Dendritic cell treated with granulocyte-macrophage colony-stimulating factor and Interleukin-4, amounts not matched to agents 40 ng/mL and 50 ng/mL, for 4 days (primary cell): ENCODE measurements around the gene SALL2.
A peak's percentile ranks its signal among the peaks of the same experiment; 100 is the strongest.

Experiments used
- H3K27ac Mint-ChIP-seq: one replicate; pipeline ENCODE4 v1.8.0; 2022; ENCODE audit warnings: mild to moderate bottlenecking, mixed read lengths
- H3K27me3 Mint-ChIP-seq: one replicate; pipeline ENCODE4 v1.8.0; 2022; ENCODE audit warnings: mild to moderate bottlenecking, mixed read lengths
- H3K36me3 Mint-ChIP-seq: one replicate; pipeline ENCODE4 v1.8.0; 2022; ENCODE audit warnings: low read depth, mixed read lengths
- H3K4me1 Mint-ChIP-seq: one replicate; pipeline ENCODE4 v1.8.0; 2022; ENCODE audit warnings: low read depth, mixed read lengths
- H3K4me3 Mint-ChIP-seq: one replicate; pipeline ENCODE4 v1.8.0; 2022; ENCODE audit warnings: mild to moderate bottlenecking, moderate library complexity, mixed read lengths
- H3K9me3 Mint-ChIP-seq: one replicate; pipeline ENCODE4 v1.8.0; 2022; ENCODE audit warnings: mixed read lengths
- intact Hi-C: fragments of 100-400 bp; cut with micrococcal nuclease; formaldehyde crosslinking; loops from one replicate; pipeline ENCODE4 v1.15.0; 2022

The SALL2 gene

GRCh38 chr14:21518725-21519124 lies 7.4 kb downstream of the SALL2 start:
- no peak overlapping the region for H3K27ac Mint-ChIP-seq
- H3K27me3 Mint-ChIP-seq = peaks cover 34% of the 10 kb centered on the region
- no peaks in the 10 kb centered on the region for H3K36me3 Mint-ChIP-seq
- no peaks in the 10 kb centered on the region for H3K9me3 Mint-ChIP-seq
- no peak overlapping the region for H3K4me3 Mint-ChIP-seq
- H3K4me1 Mint-ChIP-seq = peaks cover 5% of the 10 kb centered on the region
- intact Hi-C loops = no loop called here

GRCh38 chr14:21514341-21514740 lies 11.8 kb downstream of the SALL2 start:
- Mint-ChIP-seq H3K27ac (no peak overlapping the region), H3K36me3 (peaks cover 14% of the 10 kb centered on the region), H3K4me3 (no peak overlapping the region), H3K27me3 (peaks cover 19% of the 10 kb centered on the region), H3K4me1 (peaks cover 18% of the 10 kb centered on the region), H3K9me3 (no peaks in the 10 kb centered on the region)
- intact Hi-C loops = no loop called here

- Mint-ChIP-seq H3K9me3 (no peaks in the 10 kb centered on the region), H3K4me1 (peaks cover 18% of the 10 kb centered on the region), H3K27me3 (peaks cover 13% of the 10 kb centered on the region), H3K36me3 (peaks cover 38% of the 10 kb centered on the region), H3K27ac (peak within 1 kb of the TSS; percentile 95), H3K4me3 (peak within 1 kb of the TSS; percentile 87)
- intact Hi-C loops = loop anchor here (1.0 kb wide), 2 partner anchors 34 to 74 kb away; partner anchors contain the start of gene TOX4
These were observed 15.2 kb downstream of the SALL2 start, which contains the start of gene METTL3 for GRCh38 chr14:21510735-21511657. TSS of gene METTL3 (minus strand) at chr14:21511340. CDS start at chr14:21511223, 117 bp downstream.

- no peaks in the 10 kb centered on the region for H3K9me3 Mint-ChIP-seq
- peak overlapping the region; percentile 87 for H3K4me3 Mint-ChIP-seq
- peaks cover 18% of the 10 kb centered on the region for H3K4me1 Mint-ChIP-seq
- H3K27me3 Mint-ChIP-seq = peaks cover 6% of the 10 kb centered on the region
- H3K36me3 Mint-ChIP-seq = peaks cover 45% of the 10 kb centered on the region
- intact Hi-C loops = no loop called here
- peak overlapping the region; percentile 95 for H3K27ac Mint-ChIP-seq
These were observed 16.6 kb downstream of the SALL2 start for GRCh38 chr14:21509432-21510143.

- no peaks in the 10 kb centered on the region for H3K9me3 Mint-ChIP-seq
- H3K36me3 Mint-ChIP-seq = peaks cover 69% of the 10 kb centered on the region
- peaks cover 18% of the 10 kb centered on the region for H3K4me1 Mint-ChIP-seq
- no peak overlapping the region for H3K4me3 Mint-ChIP-seq
- no peak overlapping the region for H3K27ac Mint-ChIP-seq
- intact Hi-C loops = no loop called here
- H3K27me3 Mint-ChIP-seq = no peaks in the 10 kb centered on the region
These were observed 19.6 kb downstream of the SALL2 start for GRCh38 chr14:21506557-21506956.

- H3K36me3 Mint-ChIP-seq = peaks cover 71% of the 10 kb centered on the region
- H3K9me3 Mint-ChIP-seq = no peaks in the 10 kb centered on the region
- H3K27me3 Mint-ChIP-seq = no peaks in the 10 kb centered on the region
- peaks cover 13% of the 10 kb centered on the region for H3K4me1 Mint-ChIP-seq
- no peak overlapping the region for H3K4me3 Mint-ChIP-seq
- no peak overlapping the region for H3K27ac Mint-ChIP-seq
- intact Hi-C loops = no loop called here
These were observed 21.1 kb downstream of the SALL2 start for GRCh38 chr14:21505012-21505553.

- H3K4me3 Mint-ChIP-seq = no peak overlapping the region
- H3K4me1 Mint-ChIP-seq = no peaks in the 10 kb centered on the region
- intact Hi-C loops = no loop called here
- peaks cover 77% of the 10 kb centered on the region for H3K36me3 Mint-ChIP-seq
- H3K9me3 Mint-ChIP-seq = no peaks in the 10 kb centered on the region
- H3K27ac Mint-ChIP-seq = no peak overlapping the region
- H3K27me3 Mint-ChIP-seq = no peaks in the 10 kb centered on the region
These were observed 22.8 kb downstream of the SALL2 start for GRCh38 chr14:21503376-21503775.

GRCh38 chr14:21501568-21501967 lies 24.6 kb downstream of the SALL2 start:
- Mint-ChIP-seq H3K36me3 (peaks cover 81% of the 10 kb centered on the region), H3K4me1 (no peaks in the 10 kb centered on the region), H3K27me3 (no peaks in the 10 kb centered on the region), H3K4me3 (no peak overlapping the region), H3K9me3 (no peaks in the 10 kb centered on the region), H3K27ac (no peak overlapping the region)
- intact Hi-C loops = no loop called here

- H3K4me3 Mint-ChIP-seq = no peak overlapping the region
- H3K9me3 Mint-ChIP-seq = no peaks in the 10 kb centered on the region
- no peak overlapping the region for H3K27ac Mint-ChIP-seq
- peaks cover 100% of the 10 kb centered on the region for H3K36me3 Mint-ChIP-seq
- no peaks in the 10 kb centered on the region for H3K27me3 Mint-ChIP-seq
- H3K4me1 Mint-ChIP-seq = no peaks in the 10 kb centered on the region
- intact Hi-C loops = loop anchor here (1.0 kb wide), 1 partner anchor 58 kb away; no protein-coding TSS in a partner anchor
These were observed 27.3 kb downstream of the SALL2 start for GRCh38 chr14:21498540-21499526.

GRCh38 chr14:21496453-21496852 lies 29.7 kb downstream of the SALL2 start:
- Mint-ChIP-seq H3K36me3 (peaks cover 100% of the 10 kb centered on the region), H3K27me3 (no peaks in the 10 kb centered on the region), H3K4me1 (no peaks in the 10 kb centered on the region), H3K4me3 (no peak overlapping the region), H3K9me3 (no peaks in the 10 kb centered on the region), H3K27ac (no peak overlapping the region)
- intact Hi-C loops = no loop called here

GRCh38 chr14:21494902-21495762 lies 31.0 kb downstream of the SALL2 start:
- no peaks in the 10 kb centered on the region for H3K27me3 Mint-ChIP-seq
- intact Hi-C loops = no loop called here
- H3K9me3 Mint-ChIP-seq = no peaks in the 10 kb centered on the region
- H3K4me1 Mint-ChIP-seq = no peaks in the 10 kb centered on the region
- no peak overlapping the region for H3K27ac Mint-ChIP-seq
- H3K4me3 Mint-ChIP-seq = no peak overlapping the region
- peaks cover 100% of the 10 kb centered on the region for H3K36me3 Mint-ChIP-seq

GRCh38 chr14:21486640-21487087 lies 39.5 kb downstream of the SALL2 start:
- H3K9me3 Mint-ChIP-seq = no peaks in the 10 kb centered on the region
- H3K27ac Mint-ChIP-seq = no peak overlapping the region
- H3K36me3 Mint-ChIP-seq = peaks cover 80% of the 10 kb centered on the region
- intact Hi-C loops = no loop called here
- H3K27me3 Mint-ChIP-seq = no peaks in the 10 kb centered on the region
- no peaks in the 10 kb centered on the region for H3K4me1 Mint-ChIP-seq
- no peak overlapping the region for H3K4me3 Mint-ChIP-seq
